IMR-90 (cell line): ENCODE results near the gene SNRNP200. TPM values are rescaled to one million over a fixed set of nuclear protein-coding genes. Genes with fewer than 3 reads are reported as not detected.

Experiments used
- ATAC-seq: fragments of 200-7000 bp; cut with Tn5 transposase; 2 replicates; pipeline ENCODE4 v1.9.1; 2020; ENCODE audit warnings: low read depth, mild to moderate bottlenecking, moderate library complexity
- BruUV-seq: library from RNA; stranded (reverse); fragments of 400-500 nt; replicated peaks from 2 replicates; lab custom pipeline; 2021; lab: Mats Ljungman, UMichigan
- CTCF ChIA-PET: fragments of 300-600 bp; formaldehyde crosslinking; extraction: SDS; loops from one replicate; lab custom pipeline; 2021; ENCODE audit warnings: antibody characterized with exemption; lab: Yijun Ruan, JAX
- POLR2A ChIA-PET: fragments of 300-600 bp; sonication (Branson Sonifier 250); formaldehyde crosslinking; loops from one replicate; lab custom pipeline; 2022; ENCODE audit warnings: antibody characterized with exemption; ENCODE audit not compliant: unreplicated experiment; lab: Charles Lee
- DNase-seq: peaks from one replicate; pipeline ENCODE4 v3.0.0; 2013
- H2AFZ ChIP-seq: replicated peaks from 2 replicates; pipeline ENCODE3; 2013; ENCODE audit warnings: low read length, mild to moderate bottlenecking; ENCODE audit not compliant: poor library complexity
- H2AK5ac ChIP-seq: 2 replicates; pipeline ENCODE4 v1.6.1; 2013; ENCODE audit warnings: low read depth, low read length, inconsistent platforms
- H2AK9ac ChIP-seq: replicated peaks from 2 replicates; pipeline ENCODE3; 2013; ENCODE audit warnings: mild to moderate bottlenecking, low read depth, low read length, moderate library complexity; ENCODE audit not compliant: poor library complexity
- H2BK120ac ChIP-seq: 2 replicates; pipeline ENCODE4 v1.6.1; 2013; ENCODE audit warnings: low read depth, low read length, inconsistent platforms
- H2BK15ac ChIP-seq: 3 replicates; pipeline ENCODE4 v1.6.1; 2013; ENCODE audit warnings: low read depth, low read length, inconsistent platforms
- H2BK20ac ChIP-seq: 2 replicates; pipeline ENCODE4 v1.6.1; 2013; ENCODE audit warnings: low read depth, mild to moderate bottlenecking, inconsistent platforms, low read length, moderate library complexity
- H2BK5ac ChIP-seq: 2 replicates; pipeline ENCODE4 v1.6.1; 2013; ENCODE audit warnings: mild to moderate bottlenecking, low read depth, low read length, inconsistent platforms; ENCODE audit not compliant: poor library complexity, severe bottlenecking
- H3K14ac ChIP-seq: replicated peaks from 2 replicates; pipeline ENCODE4 v1.6.1; 2013; ENCODE audit warnings: low read depth, low read length, inconsistent platforms
- H3K18ac ChIP-seq: 2 replicates; pipeline ENCODE4 v1.6.1; 2013; ENCODE audit warnings: low read depth, low read length, control low read depth
- H3K23ac ChIP-seq: 2 replicates; pipeline ENCODE4 v1.6.1; 2013; ENCODE audit warnings: low read depth, low read length, inconsistent platforms
- H3K27ac ChIP-seq: 2 replicates; pipeline ENCODE4 v1.5.1; 2013; ENCODE audit warnings: mild to moderate bottlenecking, control low read depth, low read length; ENCODE audit not compliant: insufficient read depth
- H3K27me3 ChIP-seq: 2 replicates; pipeline ENCODE4 v1.6.1; 2013; ENCODE audit warnings: low read length; ENCODE audit not compliant: control insufficient read depth, insufficient read depth
- H3K36me3 ChIP-seq: 2 replicates; pipeline ENCODE4 v1.6.1; 2013; ENCODE audit warnings: low read length, mixed read lengths; ENCODE audit not compliant: control insufficient read depth, insufficient read depth
- H3K4ac ChIP-seq: 2 replicates; pipeline ENCODE4 v1.6.1; 2013; ENCODE audit warnings: low read depth, low read length, inconsistent platforms
- H3K4me1 ChIP-seq: 2 replicates; pipeline ENCODE4 v1.6.1; 2013; ENCODE audit warnings: low read length, mixed read lengths; ENCODE audit not compliant: control insufficient read depth, insufficient read depth
- H3K4me2 ChIP-seq: 2 replicates; pipeline ENCODE4 v1.6.1; 2013; ENCODE audit warnings: low read depth, mild to moderate bottlenecking, control low read depth, low read length, moderate library complexity
- H3K4me3 ChIP-seq: 2 replicates; pipeline ENCODE4 v1.5.1; 2013; ENCODE audit warnings: low read depth, mild to moderate bottlenecking, control low read depth, low read length, moderate library complexity; ENCODE audit not compliant: insufficient read depth
- H3K56ac ChIP-seq: 2 replicates; pipeline ENCODE4 v1.6.1; 2013; ENCODE audit warnings: low read length, inconsistent platforms; ENCODE audit not compliant: insufficient read depth; ENCODE audit errors: extremely low read depth
- H3K79me1 ChIP-seq, 2 experiments: 2 replicates each; pipeline ENCODE4 v1.6.1; 2013; ENCODE audit warnings: low read length in 2 of 2, inconsistent platforms in 1 of 2, low read depth in 1 of 2
- H3K9ac ChIP-seq: 2 replicates; pipeline ENCODE4 v1.6.1; 2013; ENCODE audit warnings: low read depth, low read length, control low read depth
- H3K9me1 ChIP-seq: 2 replicates; pipeline ENCODE4 v1.6.1; 2013; ENCODE audit warnings: low read length, inconsistent platforms; ENCODE audit not compliant: insufficient read depth
- H3K9me3 ChIP-seq: 2 replicates; pipeline ENCODE4 v1.6.1; 2013; ENCODE audit warnings: low read length; ENCODE audit not compliant: control insufficient read depth, insufficient read depth
- H4K20me1 ChIP-seq: 2 replicates; pipeline ENCODE4 v1.6.1; 2013; ENCODE audit warnings: low read length, inconsistent platforms; ENCODE audit not compliant: insufficient read depth
- H4K5ac ChIP-seq: 2 replicates; pipeline ENCODE4 v1.6.1; 2013; ENCODE audit warnings: mild to moderate bottlenecking, low read depth, low read length, control low read depth
- H4K8ac ChIP-seq, 2 experiments: 2 replicates each; pipeline ENCODE4 v1.6.1; 2013; ENCODE audit warnings: low read depth in 2 of 2, low read length in 2 of 2, control low read depth in 1 of 2, inconsistent platforms in 1 of 2
- H4K91ac ChIP-seq: 2 replicates; pipeline ENCODE4 v1.6.1; 2013; ENCODE audit warnings: low read depth, low read length, inconsistent platforms; ENCODE audit not compliant: insufficient read depth
- CEBPB ChIP-seq: IDR thresholded peaks from 2 replicates; pipeline ENCODE4 v1.6.1; 2012; ENCODE audit warnings: low read depth, low read length, improper control_type of control experiment
- MAFK ChIP-seq: IDR thresholded peaks from 2 replicates; pipeline ENCODE4 v1.6.1; 2012; ENCODE audit warnings: low read depth, low read length, improper control_type of control experiment
- MAZ ChIP-seq: IDR thresholded peaks from 2 replicates; pipeline ENCODE4 v1.6.1; 2012; ENCODE audit warnings: low read depth, mild to moderate bottlenecking, low read length, improper control_type of control experiment, moderate library complexity, borderline replicate concordance
- MXI1 ChIP-seq: IDR thresholded peaks from 2 replicates; pipeline ENCODE4 v1.6.1; 2012; ENCODE audit warnings: low read depth, mild to moderate bottlenecking, low read length, moderate library complexity, borderline replicate concordance
- POLR2A ChIP-seq: IDR thresholded peaks from 2 replicates; pipeline ENCODE4 v1.6.1; 2012; ENCODE audit warnings: mild to moderate bottlenecking, low read depth, low read length
- RAD21 ChIP-seq: IDR thresholded peaks from 2 replicates; pipeline ENCODE4 v1.6.1; 2012; ENCODE audit warnings: low read length, improper control_type of control experiment
- RCOR1 ChIP-seq: IDR thresholded peaks from 2 replicates; pipeline ENCODE4 v1.6.1; 2012; ENCODE audit warnings: mild to moderate bottlenecking, low read length, improper control_type of control experiment; ENCODE audit not compliant: insufficient replicate concordance
- RFX5 ChIP-seq: IDR thresholded peaks from 2 replicates; pipeline ENCODE4 v1.8.0; 2012; ENCODE audit warnings: low read depth, mild to moderate bottlenecking, low read length, moderate library complexity
- SMC3 ChIP-seq: fragments of 150-350 bp; IDR thresholded peaks from 2 replicates; pipeline ENCODE4 v1.6.1; 2016; ENCODE audit warnings: low read depth, mild to moderate bottlenecking, antibody characterized with exemption, low read length, moderate library complexity
- WGBS, 2 experiments: methylation state at CpG; one replicate each; pipeline versions ENCODE4 v1.1.5 to v1.1.7; 2013; ENCODE audit warnings: missing lambda C conversion rate in 2 of 2; ENCODE audit not compliant: insufficient read length in 1 of 2; ENCODE audit errors: extremely low coverage in 2 of 2; 5-methylcytosine and 5-hydroxymethylcytosine counted together
- dilution Hi-C: fragments of 300-500 bp; cut with HindIII; formaldehyde crosslinking; loops from one replicate; pipeline ENCODE4 v1.14.3; 2018; ENCODE audit warnings: low sequenced_read_pairs; ENCODE audit not compliant: unreplicated experiment
- in situ Hi-C: fragments of 300-500 bp; cut with MboI; formaldehyde crosslinking; loops from 3 replicates; pipeline ENCODE4 v1.14.3; 2019; ENCODE audit warnings: low sequenced_read_pairs, inconsistent platforms, mixed read lengths
- intact Hi-C: fragments of 100-400 bp; cut with micrococcal nuclease; formaldehyde crosslinking; loops from 2 replicates; pipeline ENCODE4 v1.10.0; 2022
- polyA plus RNA-seq, 3 experiments: library from polyadenylated mRNA; depleted of rRNA; stranded (reverse); fragments of >200 nt; gene quantifications; 2 replicates each; pipeline ENCODE4 v1.2.3, GENCODE V29; 2012; ENCODE audit warnings: low replicate concordance in 1 of 3
- total RNA-seq: library from RNA; depleted of rRNA; stranded (reverse); fragments of >200 nt; gene quantifications from 2 replicates; pipeline ENCODE4 v1.2.3, GENCODE V29; 2012
- TF ChIP-seq, protein P1 (sequence below): conservative IDR thresholded peaks from 2 replicates; pipeline ENCODE4 v1.5.1; 2012; ENCODE audit warnings: mild to moderate bottlenecking, low read depth, low read length, improper control_type of control experiment
- TF ChIP-seq, protein P2 (sequence below): fragments of 150-350 bp; IDR thresholded peaks from 2 replicates; pipeline ENCODE4 v1.6.1; 2016; ENCODE audit warnings: low read depth, mild to moderate bottlenecking, low read length, moderate library complexity, borderline replicate concordance

SNRNP200 gene
- total and polyA plus RNA-seq, 2 of the 4 experiments (the other 2 are of a cell fraction) = 44.1 to 108 TPM

DNA sequence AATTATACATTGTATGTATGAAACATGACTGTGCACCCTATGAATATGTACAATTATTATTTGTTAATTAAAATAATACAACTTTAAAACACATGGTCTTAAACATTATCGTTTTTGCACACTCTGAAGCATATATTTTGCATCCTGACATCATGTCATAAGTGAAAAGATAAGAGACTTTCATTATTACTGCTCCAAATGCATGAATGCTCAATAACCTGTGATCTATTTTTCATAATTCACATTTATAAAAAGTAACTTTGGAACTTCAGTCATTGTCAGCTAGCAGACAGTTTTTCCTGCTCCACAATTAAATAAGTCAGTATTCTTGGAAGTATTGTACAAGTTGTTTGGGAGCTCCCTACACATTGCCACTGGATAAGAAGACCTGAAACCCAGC, 18.5 kb upstream of the SNRNP200 start:
- no peaks in the 10 kb centered on the region; the same call in 1 of the 2 replicates for H3K4me1 ChIP-seq
- H3K9me1 ChIP-seq = peaks cover 3% of the 10 kb centered on the region; the same call in 1 of the 2 replicates
- H3K36me3 ChIP-seq = no peaks in the 10 kb centered on the region; the same call in 1 of the 2 replicates
- no peak overlapping the region for H3K18ac ChIP-seq
- no peak overlapping the region for H4K8ac ChIP-seq
- WGBS, 2 experiments = no CpG with 5 or more reads among the region's 1 CpG
- H3K56ac ChIP-seq = no peak overlapping the region
- no TSS peak for BruUV-seq
- no peak overlapping the region for H3K4me2 ChIP-seq
- H3K4me3 ChIP-seq = no peak overlapping the region
- ATAC-seq (no peak), DNase-seq (no peak)
- no peak overlapping the region for H4K91ac ChIP-seq
- H3K14ac ChIP-seq = no peak overlapping the region
- no peak overlapping the region for H2AK5ac ChIP-seq
- dilution Hi-C loops = no loop called here
- no peak overlapping the region for H2BK20ac ChIP-seq
- in situ Hi-C loops = no loop called here
- H4K20me1 ChIP-seq = no peaks in the 10 kb centered on the region
- peaks cover 23% of the 10 kb centered on the region for H3K27me3 ChIP-seq
- no peak overlapping the region for H3K4ac ChIP-seq
- no peak overlapping the region for H4K5ac ChIP-seq
- H2AFZ ChIP-seq = no peak overlapping the region
- no peak overlapping the region for H3K9ac ChIP-seq
- CTCF ChIA-PET = no interaction called here
- H2BK120ac ChIP-seq = no peak overlapping the region
- H3K9me3 ChIP-seq = no peaks in the 10 kb centered on the region
- no peak for TF ChIP-seq MXI1
- no peak for TF ChIP-seq SMC3
- TF ChIP-seq RCOR1 = no peak
- no peak for TF ChIP-seq POLR2A
- no peak for TF ChIP-seq MAZ
- TF ChIP-seq MAFK = no peak
- TF ChIP-seq RFX5 = no peak
- TF ChIP-seq, protein P1, sequence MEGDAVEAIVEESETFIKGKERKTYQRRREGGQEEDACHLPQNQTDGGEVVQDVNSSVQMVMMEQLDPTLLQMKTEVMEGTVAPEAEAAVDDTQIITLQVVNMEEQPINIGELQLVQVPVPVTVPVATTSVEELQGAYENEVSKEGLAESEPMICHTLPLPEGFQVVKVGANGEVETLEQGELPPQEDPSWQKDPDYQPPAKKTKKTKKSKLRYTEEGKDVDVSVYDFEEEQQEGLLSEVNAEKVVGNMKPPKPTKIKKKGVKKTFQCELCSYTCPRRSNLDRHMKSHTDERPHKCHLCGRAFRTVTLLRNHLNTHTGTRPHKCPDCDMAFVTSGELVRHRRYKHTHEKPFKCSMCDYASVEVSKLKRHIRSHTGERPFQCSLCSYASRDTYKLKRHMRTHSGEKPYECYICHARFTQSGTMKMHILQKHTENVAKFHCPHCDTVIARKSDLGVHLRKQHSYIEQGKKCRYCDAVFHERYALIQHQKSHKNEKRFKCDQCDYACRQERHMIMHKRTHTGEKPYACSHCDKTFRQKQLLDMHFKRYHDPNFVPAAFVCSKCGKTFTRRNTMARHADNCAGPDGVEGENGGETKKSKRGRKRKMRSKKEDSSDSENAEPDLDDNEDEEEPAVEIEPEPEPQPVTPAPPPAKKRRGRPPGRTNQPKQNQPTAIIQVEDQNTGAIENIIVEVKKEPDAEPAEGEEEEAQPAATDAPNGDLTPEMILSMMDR = no peak
- no peak for TF ChIP-seq CEBPB
- TF ChIP-seq, protein P2, sequence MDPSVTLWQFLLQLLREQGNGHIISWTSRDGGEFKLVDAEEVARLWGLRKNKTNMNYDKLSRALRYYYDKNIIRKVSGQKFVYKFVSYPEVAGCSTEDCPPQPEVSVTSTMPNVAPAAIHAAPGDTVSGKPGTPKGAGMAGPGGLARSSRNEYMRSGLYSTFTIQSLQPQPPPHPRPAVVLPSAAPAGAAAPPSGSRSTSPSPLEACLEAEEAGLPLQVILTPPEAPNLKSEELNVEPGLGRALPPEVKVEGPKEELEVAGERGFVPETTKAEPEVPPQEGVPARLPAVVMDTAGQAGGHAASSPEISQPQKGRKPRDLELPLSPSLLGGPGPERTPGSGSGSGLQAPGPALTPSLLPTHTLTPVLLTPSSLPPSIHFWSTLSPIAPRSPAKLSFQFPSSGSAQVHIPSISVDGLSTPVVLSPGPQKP = no peak
- TF ChIP-seq RAD21 = no peak
- H2BK15ac ChIP-seq = no peak overlapping the region
- no peaks in the 10 kb centered on the region for H3K79me1 ChIP-seq
- H2BK5ac ChIP-seq = no peak overlapping the region
- POLR2A ChIA-PET = no interaction called here
- H2AK9ac ChIP-seq = no peak overlapping the region
- intact Hi-C loops = no loop called here
- H3K27ac ChIP-seq = no peak overlapping the region
- no peak overlapping the region for H3K23ac ChIP-seq
